ENCODE measurements around the gene CLEC17A. TPM values are rescaled to one million over a fixed set of nuclear protein-coding genes. Genes with fewer than 3 reads are reported as not detected.
"Not testable (repeated sequence)": the region's sequence is repeated elsewhere in the genome, so short reads cannot be mapped to it uniquely, and the experiment has no call there.

The CLEC17A gene
- total RNA-seq, 1 donor, result not detected

- peak; percentile 25 for DNase-seq (ENCODE audit: low read depth)
- no peak for TF ChIP-seq CTCF (IDR thresholded peaks at IDR 0.05; ENCODE audit: insufficient read depth, low read depth, low read length)
- no peak overlapping the region for H3K4me3 ChIP-seq (ENCODE audit: low read depth, low read length)
Observed at GRCh38 chr19:14563989-14564651, 18.8 kb upstream of the CLEC17A start.

GRCh38 chr19:14564652-14565297 is 18.1 kb upstream of the CLEC17A start:
- not testable (repeated sequence) for H3K4me3 ChIP-seq (ENCODE audit: low read depth, low read length); DNase-seq (ENCODE audit: low read depth)

- DNase-seq (ENCODE audit: low read depth), result no peak
- TF ChIP-seq CTCF (IDR thresholded peaks at IDR 0.05; ENCODE audit: insufficient read depth, low read depth, low read length), result no peak
- H3K4me3 ChIP-seq (ENCODE audit: low read depth, low read length), result no peak overlapping the region
Observed at GRCh38 chr19:14565298-14565679, 17.6 kb upstream of the CLEC17A start.

GRCh38 chr19:14565765-14566711 is 16.8 kb upstream of the CLEC17A start:
- no peak overlapping the region for H3K4me3 ChIP-seq (ENCODE audit: low read depth, low read length)
- TF ChIP-seq CTCF (IDR thresholded peaks at IDR 0.05; ENCODE audit: insufficient read depth, low read depth, low read length), result no peak
- DNase-seq (ENCODE audit: low read depth), result no peak

- no peak for DNase-seq (ENCODE audit: low read depth)
- H3K4me3 ChIP-seq (ENCODE audit: low read depth, low read length), result no peak overlapping the region
- TF ChIP-seq CTCF (IDR thresholded peaks at IDR 0.05; ENCODE audit: insufficient read depth, low read depth, low read length), result no peak
Observed at GRCh38 chr19:14566712-14567077, 16.2 kb upstream of the CLEC17A start.

GRCh38 chr19:14567079-14567478 is 15.8 kb upstream of the CLEC17A start:
- no peak overlapping the region for H3K4me3 ChIP-seq (ENCODE audit: low read depth, low read length)
- no peak for DNase-seq (ENCODE audit: low read depth)
- no peak for TF ChIP-seq CTCF (IDR thresholded peaks at IDR 0.05; ENCODE audit: insufficient read depth, low read depth, low read length)

All from fibroblast of villous mesenchyme (primary cell).